ENCODE data around the gene GCN1. TPM values are rescaled to one million over a fixed set of nuclear protein-coding genes. Genes with fewer than 3 reads are reported as not detected.

GCN1 gene
- total RNA-seq, 1 donor from 2014 or later: 99.0 TPM

- no peak for DNase-seq (ENCODE audit: low read depth, low spot score)
Observed at GRCh38 chr12:120142231-120142877, 52.2 kb downstream of the GCN1 start.

GRCh38 chr12:120141336-120141735 is 53.2 kb downstream of the GCN1 start:
- DNase-seq (ENCODE audit: low read depth, low spot score): no peak

- DNase-seq (ENCODE audit: low read depth, low spot score): no peak
Observed at GRCh38 chr12:120140603-120141002, 53.9 kb downstream of the GCN1 start.

GRCh38 chr12:120139958-120140357 is 54.6 kb downstream of the GCN1 start:
- DNase-seq (ENCODE audit: low read depth, low spot score): no peak

GRCh38 chr12:120138366-120138765 is 56.1 kb downstream of the GCN1 start:
- DNase-seq (ENCODE audit: low read depth, low spot score): no peak

- DNase-seq (ENCODE audit: low read depth, low spot score): no peak
Observed at GRCh38 chr12:120137833-120138232, 56.7 kb downstream of the GCN1 start.

- DNase-seq (ENCODE audit: low read depth, low spot score): no peak
Observed at GRCh38 chr12:120136093-120136770, 58.3 kb downstream of the GCN1 start.

- no peak for DNase-seq (ENCODE audit: low read depth, low spot score)
Observed at GRCh38 chr12:120134307-120134980, 60.1 kb downstream of the GCN1 start.

- DNase-seq (ENCODE audit: low read depth, low spot score): no peak
Observed at GRCh38 chr12:120132863-120133385, 61.6 kb downstream of the GCN1 start.

- no peak for DNase-seq (ENCODE audit: low read depth, low spot score)
Observed at GRCh38 chr12:120132054-120132836, 62.3 kb downstream of the GCN1 start.

- DNase-seq (ENCODE audit: low read depth, low spot score): no peak
Observed at GRCh38 chr12:120131116-120131515, 63.4 kb downstream of the GCN1 start.

- DNase-seq (ENCODE audit: low read depth, low spot score): no peak
Observed at GRCh38 chr12:120130011-120130410, 64.5 kb downstream of the GCN1 start.

GRCh38 chr12:120126635-120127005 is 67.9 kb downstream of the GCN1 start:
- peak; percentile 76 for DNase-seq (ENCODE audit: low read depth, low spot score)

GRCh38 chr12:120125792-120126634 is 68.5 kb downstream of the GCN1 start:
- no peak for DNase-seq (ENCODE audit: low read depth, low spot score)

GRCh38 chr12:120125029-120125428 is 69.5 kb downstream of the GCN1 start:
- DNase-seq (ENCODE audit: low read depth, low spot score): no peak

GRCh38 chr12:120121766-120122293 is 72.7 kb downstream of the GCN1 start:
- no peak for DNase-seq (ENCODE audit: low read depth, low spot score)

GRCh38 chr12:120121343-120121742 is 73.2 kb downstream of the GCN1 start:
- DNase-seq (ENCODE audit: low read depth, low spot score): no peak

- DNase-seq (ENCODE audit: low read depth, low spot score): no peak
Observed at GRCh38 chr12:120119271-120119973, 75.1 kb downstream of the GCN1 start.

- DNase-seq (ENCODE audit: low read depth, low spot score): no peak
Observed at GRCh38 chr12:120118321-120119061, 76.0 kb downstream of the GCN1 start.

All from pulmonary artery endothelial cell (primary cell).